GM06990 (cell line): ENCODE measurements around the gene PAH.

Source experiments
- DNase-seq: peaks from one replicate; pipeline ENCODE4 v3.0.0-alpha.2; 2011; ENCODE audit not compliant: insufficient read length; ENCODE audit errors: extremely low read depth
- H3K27me3 ChIP-seq: replicated peaks from 2 replicates; pipeline ENCODE4 v1.6.0; 2011; ENCODE audit warnings: low read length; ENCODE audit not compliant: control insufficient read depth, insufficient read depth
- H3K36me3 ChIP-seq: 2 replicates; pipeline ENCODE4 v1.5.1; 2011; ENCODE audit warnings: low read length; ENCODE audit not compliant: control insufficient read depth, insufficient read depth
- H3K4me3 ChIP-seq: replicated peaks from 2 replicates; pipeline ENCODE4 v1.5.1; 2011; ENCODE audit warnings: low read depth, mild to moderate bottlenecking, control low read depth, low read length
- CTCF ChIP-seq: IDR thresholded peaks from 2 replicates; pipeline ENCODE4 v1.5.1; 2011; ENCODE audit warnings: low read length, control low read depth, mild to moderate bottlenecking, inconsistent platforms; ENCODE audit not compliant: insufficient read depth, poor library complexity, severe bottlenecking

The PAH gene

GRCh38 chr12:102958830-102959176, 41.8 kb upstream of the PAH start:
- no peak for DNase-seq
- no peak for TF ChIP-seq CTCF
- peaks cover 2% of the 10 kb centered on the region; the same call in 1 of the 2 replicates for H3K27me3 ChIP-seq
- H3K4me3 ChIP-seq = peak overlapping the region; percentile 57
- no peaks in the 10 kb centered on the region for H3K36me3 ChIP-seq

- Histone ChIP-seq H3K27me3 (peaks cover 2% of the 10 kb centered on the region; the same call in 1 of the 2 replicates), H3K36me3 (no peaks in the 10 kb centered on the region), H3K4me3 (peak overlapping the region; percentile 65)
- peak; percentile 86 for DNase-seq
- no peak for TF ChIP-seq CTCF
Observed at GRCh38 chr12:102958073-102958829, 41.2 kb upstream of the PAH start.

GRCh38 chr12:102957339-102958050, 40.5 kb upstream of the PAH start, which contains the start of gene ASCL1:
ASCL1 (plus strand) TSS chr12:102957674; CDS start chr12:102958245, 571 bp downstream.
- no peak for TF ChIP-seq CTCF
- H3K36me3 ChIP-seq = no peaks in the 10 kb centered on the region
- DNase-seq = peak; percentile 73
- H3K27me3 ChIP-seq = peaks cover 2% of the 10 kb centered on the region; the same call in 1 of the 2 replicates
- H3K4me3 ChIP-seq = peak within 1 kb of the TSS; percentile 65

- DNase-seq = no peak
- H3K36me3 ChIP-seq = no peaks in the 10 kb centered on the region
- H3K27me3 ChIP-seq = peaks cover 2% of the 10 kb centered on the region; the same call in 1 of the 2 replicates
- TF ChIP-seq CTCF = no peak
- H3K4me3 ChIP-seq = peak overlapping the region; percentile 65
Observed at GRCh38 chr12:102956738-102957327, 39.8 kb upstream of the PAH start.

GRCh38 chr12:102955926-102956737, 39.1 kb upstream of the PAH start:
- Histone ChIP-seq H3K27me3 (peaks cover 2% of the 10 kb centered on the region; the same call in 1 of the 2 replicates), H3K36me3 (no peaks in the 10 kb centered on the region), H3K4me3 (no peak overlapping the region)
- TF ChIP-seq CTCF = no peak
- DNase-seq = no peak
